ENCODE measurements around the gene TRAM2. TPM values are rescaled to one million over a fixed set of nuclear protein-coding genes. Genes with fewer than 3 reads are reported as not detected.

The TRAM2 gene
- total RNA-seq, 1 experiment from 2014 or later, result 12.8 TPM

DNA sequence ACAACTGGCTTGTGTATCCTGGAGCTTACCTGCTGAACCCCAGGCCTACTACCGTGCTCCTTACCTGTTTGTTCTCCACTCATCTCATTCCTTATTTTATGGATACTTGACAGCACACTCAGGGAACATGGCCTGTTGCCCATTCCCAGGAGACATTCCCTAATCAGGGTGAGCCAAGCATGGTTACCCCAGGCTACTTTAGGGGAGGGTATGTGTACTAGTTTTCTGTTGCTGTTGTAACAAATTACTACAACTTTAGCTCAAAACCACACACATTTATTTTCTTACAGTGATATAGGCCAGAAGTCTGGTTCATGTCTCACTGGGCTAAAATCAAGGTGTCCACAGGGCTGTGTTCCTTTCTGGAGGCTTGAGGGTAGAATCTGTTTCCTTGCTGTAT lies 15.0 kb upstream of the TRAM2 start:
- BruUV-seq (replicated peaks), result no TSS peak
- Mint-ChIP-seq H3K9me3 (ENCODE audit: low read depth, unreplicated experiment) (no peaks in the 10 kb centered on the region), H3K27me3 (ENCODE audit: unreplicated experiment) (peaks cover 21% of the 10 kb centered on the region), H3K4me1 (ENCODE audit: low read depth, unreplicated experiment) (peaks cover 18% of the 10 kb centered on the region), H3K27ac (ENCODE audit: unreplicated experiment) (no peak overlapping the region), H3K36me3 (ENCODE audit: insufficient read depth, unreplicated experiment) (no peaks in the 10 kb centered on the region), H3K4me3 (ENCODE audit: low read depth, unreplicated experiment) (no peak overlapping the region)
- CTCF ChIA-PET, result interaction anchor here (0.6 to 0.7 kb wide), 2 partner anchors 17 to 147 kb away, joined by 3 to 4 read pairs; no protein-coding TSS in a partner anchor
- no peak for DNase-seq
- intact Hi-C loops (cut with micrococcal nuclease; ENCODE audit: unreplicated experiment), result no loop called here
- TF ChIP-seq CTCF (IDR thresholded peaks at IDR 0.05; ENCODE audit: unreplicated experiment), result no peak

- H3K27me3 Mint-ChIP-seq (ENCODE audit: unreplicated experiment), result peaks cover 21% of the 10 kb centered on the region
- BruUV-seq (replicated peaks), result no TSS peak
- no peak for TF ChIP-seq CTCF (IDR thresholded peaks at IDR 0.05; ENCODE audit: unreplicated experiment)
- H3K4me3 Mint-ChIP-seq (ENCODE audit: low read depth, unreplicated experiment), result no peak overlapping the region
- H3K36me3 Mint-ChIP-seq (ENCODE audit: insufficient read depth, unreplicated experiment), result no peaks in the 10 kb centered on the region
- H3K4me1 Mint-ChIP-seq (ENCODE audit: low read depth, unreplicated experiment), result peaks cover 14% of the 10 kb centered on the region
- intact Hi-C loops (cut with micrococcal nuclease; ENCODE audit: unreplicated experiment), result no loop called here
- H3K27ac Mint-ChIP-seq (ENCODE audit: unreplicated experiment), result no peak overlapping the region
- DNase-seq, result peak; percentile 30
- H3K9me3 Mint-ChIP-seq (ENCODE audit: low read depth, unreplicated experiment), result no peaks in the 10 kb centered on the region
- CTCF ChIA-PET, result interaction anchor here (0.6 to 1.2 kb wide), 2 partner anchors 86 to 173 kb away, joined by 3 to 8 read pairs; no protein-coding TSS in a partner anchor
Observed at GRCh38 chr6:52590152-52590891, 13.5 kb upstream of the TRAM2 start.

DNA sequence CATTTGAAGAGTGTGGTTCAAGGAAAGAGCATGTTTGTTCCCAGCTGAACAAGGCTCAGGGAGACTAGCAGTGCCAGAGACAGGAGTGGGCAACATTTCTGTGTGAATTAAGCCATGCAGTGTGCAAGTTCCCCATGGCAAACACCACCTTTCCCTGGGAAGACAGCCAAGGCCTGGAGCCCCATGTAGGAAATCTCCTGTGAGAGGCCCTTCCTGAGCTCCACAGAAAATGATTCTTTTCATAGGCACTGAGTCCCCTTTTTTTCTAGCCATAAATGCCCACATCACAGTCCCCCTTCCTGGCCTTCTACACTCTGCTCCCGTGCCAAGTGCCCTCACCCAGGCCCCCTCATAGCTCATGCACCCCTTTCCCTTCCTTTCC lies 11.8 kb upstream of the TRAM2 start:
- CTCF ChIA-PET, result no interaction called here
- Mint-ChIP-seq H3K4me3 (ENCODE audit: low read depth, unreplicated experiment) (no peak overlapping the region), H3K27ac (ENCODE audit: unreplicated experiment) (no peak overlapping the region), H3K9me3 (ENCODE audit: low read depth, unreplicated experiment) (no peaks in the 10 kb centered on the region), H3K36me3 (ENCODE audit: insufficient read depth, unreplicated experiment) (no peaks in the 10 kb centered on the region), H3K27me3 (ENCODE audit: unreplicated experiment) (peaks cover 14% of the 10 kb centered on the region), H3K4me1 (ENCODE audit: low read depth, unreplicated experiment) (peaks cover 7% of the 10 kb centered on the region)
- DNase-seq, result no peak
- BruUV-seq (replicated peaks), result no TSS peak
- intact Hi-C loops (cut with micrococcal nuclease; ENCODE audit: unreplicated experiment), result no loop called here
- TF ChIP-seq CTCF (IDR thresholded peaks at IDR 0.05; ENCODE audit: unreplicated experiment), result no peak

DNA sequence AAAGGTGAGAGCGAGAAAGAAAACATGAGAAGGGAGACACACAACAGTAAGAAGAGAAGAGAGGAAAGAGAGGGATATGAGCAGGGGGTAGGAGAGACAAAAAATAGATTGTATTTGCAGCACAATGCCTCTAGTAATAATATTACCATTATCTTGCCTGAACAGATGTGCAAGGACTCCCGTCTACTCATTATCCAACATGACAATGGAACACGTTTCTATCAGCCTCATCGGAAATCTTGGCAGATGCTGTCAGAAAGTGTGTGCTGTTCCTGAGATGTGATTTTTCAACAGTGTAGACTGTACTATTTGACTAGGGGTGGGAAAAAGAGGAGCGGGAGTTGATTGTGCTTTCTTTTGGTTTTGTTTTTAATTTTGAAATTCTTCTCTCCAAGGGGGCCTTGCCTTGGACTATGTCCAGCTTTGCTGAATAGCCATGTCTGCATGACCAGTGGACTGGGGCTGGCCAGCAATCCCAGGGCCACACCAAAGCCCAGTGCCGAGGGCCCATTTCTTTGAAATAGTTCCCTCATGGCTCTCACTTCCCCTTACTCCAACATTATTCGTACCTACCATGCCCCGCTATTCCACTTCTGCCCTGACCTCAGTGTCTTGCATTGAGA lies 11.3 kb upstream of the TRAM2 start:
- intact Hi-C loops (cut with micrococcal nuclease; ENCODE audit: unreplicated experiment), result no loop called here
- Mint-ChIP-seq H3K27ac (ENCODE audit: unreplicated experiment) (no peak overlapping the region), H3K9me3 (ENCODE audit: low read depth, unreplicated experiment) (no peaks in the 10 kb centered on the region), H3K4me3 (ENCODE audit: low read depth, unreplicated experiment) (no peak overlapping the region), H3K27me3 (ENCODE audit: unreplicated experiment) (peaks cover 14% of the 10 kb centered on the region), H3K4me1 (ENCODE audit: low read depth, unreplicated experiment) (peaks cover 7% of the 10 kb centered on the region), H3K36me3 (ENCODE audit: insufficient read depth, unreplicated experiment) (no peaks in the 10 kb centered on the region)
- DNase-seq, result no peak
- BruUV-seq (replicated peaks), result no TSS peak
- CTCF ChIA-PET, result no interaction called here
- TF ChIP-seq CTCF (IDR thresholded peaks at IDR 0.05; ENCODE audit: unreplicated experiment), result no peak

All from Calu3 (cell line).